Thyroid gland (tissue), 4 donors: ENCODE data around the gene ADRA2C.

Source experiments
- POLR2A ChIP-seq, 2 donors: fragments of 450-650 bp; IDR thresholded peaks; one replicate each; pipeline ENCODE4 v1.6.1; 2017; ENCODE audit warnings: antibody characterized with exemption in 2 of 2, mild to moderate bottlenecking in 2 of 2, moderate library complexity in 1 of 2
- TF ChIP-seq, protein P1 (sequence below), 6 experiments: fragments of 200-600 bp in 3 of 6; fragments of 450-650 bp in 3 of 6; sonication (generic) in 3 of 6; IDR thresholded peaks; one replicate each; pipeline ENCODE4 v1.5.1; 2016 to 2019; ENCODE audit warnings: antibody characterized with exemption in 6 of 6, mild to moderate bottlenecking in 2 of 6, inconsistent platforms in 1 of 6, moderate library complexity in 1 of 6

DNA sequence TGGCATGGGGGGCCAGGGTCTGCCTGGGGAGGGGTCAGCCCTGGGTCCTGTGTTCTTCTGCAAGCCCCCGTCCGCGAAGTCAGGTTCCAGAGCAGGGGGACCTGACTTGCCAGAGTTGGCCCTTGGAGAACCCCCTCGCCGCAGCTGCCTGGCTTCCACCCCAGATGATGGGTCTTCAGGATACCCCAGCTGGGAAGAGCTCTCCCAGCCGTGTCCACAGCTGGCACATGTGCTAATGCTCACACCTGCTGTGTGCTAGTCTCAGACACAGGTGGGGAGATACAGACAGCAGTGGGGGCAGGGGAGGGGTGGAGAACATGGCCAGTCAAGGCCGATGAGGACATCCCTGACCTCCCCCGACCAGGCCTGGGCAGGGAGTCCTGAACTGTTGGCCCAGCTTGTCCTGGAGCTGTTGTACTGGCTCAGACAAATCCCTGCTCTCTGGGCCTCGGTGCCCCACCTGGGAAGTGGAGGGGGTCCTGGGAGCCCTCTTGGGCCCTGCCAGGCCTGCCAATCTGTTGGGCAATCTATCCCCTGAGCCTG, 3.5 kb downstream of the ADRA2C start:
- TF ChIP-seq, protein P1, sequence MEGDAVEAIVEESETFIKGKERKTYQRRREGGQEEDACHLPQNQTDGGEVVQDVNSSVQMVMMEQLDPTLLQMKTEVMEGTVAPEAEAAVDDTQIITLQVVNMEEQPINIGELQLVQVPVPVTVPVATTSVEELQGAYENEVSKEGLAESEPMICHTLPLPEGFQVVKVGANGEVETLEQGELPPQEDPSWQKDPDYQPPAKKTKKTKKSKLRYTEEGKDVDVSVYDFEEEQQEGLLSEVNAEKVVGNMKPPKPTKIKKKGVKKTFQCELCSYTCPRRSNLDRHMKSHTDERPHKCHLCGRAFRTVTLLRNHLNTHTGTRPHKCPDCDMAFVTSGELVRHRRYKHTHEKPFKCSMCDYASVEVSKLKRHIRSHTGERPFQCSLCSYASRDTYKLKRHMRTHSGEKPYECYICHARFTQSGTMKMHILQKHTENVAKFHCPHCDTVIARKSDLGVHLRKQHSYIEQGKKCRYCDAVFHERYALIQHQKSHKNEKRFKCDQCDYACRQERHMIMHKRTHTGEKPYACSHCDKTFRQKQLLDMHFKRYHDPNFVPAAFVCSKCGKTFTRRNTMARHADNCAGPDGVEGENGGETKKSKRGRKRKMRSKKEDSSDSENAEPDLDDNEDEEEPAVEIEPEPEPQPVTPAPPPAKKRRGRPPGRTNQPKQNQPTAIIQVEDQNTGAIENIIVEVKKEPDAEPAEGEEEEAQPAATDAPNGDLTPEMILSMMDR (IDR thresholded peaks at IDR 0.05): no peak
- no peak for TF ChIP-seq POLR2A (IDR thresholded peaks at IDR 0.05)
